HG03175 (cell line): ENCODE results near the gene PDCD10.

Experiments
- ATAC-seq: cut with Tn5 transposase; IDR thresholded peaks from one replicate; pipeline ENCODE4 v1.9.1; 2021; ENCODE audit warnings: mild to moderate bottlenecking, moderate library complexity; ENCODE audit not compliant: unreplicated experiment

Gene PDCD10

GRCh38 chr3:167684388-167684993, 50.2 kb downstream of the PDCD10 start:
- ATAC-seq = peak; percentile 86

- no peak for ATAC-seq
These were observed 55.2 kb downstream of the PDCD10 start for GRCh38 chr3:167679526-167679925.

GRCh38 chr3:167675848-167676247, 58.8 kb downstream of the PDCD10 start:
- ATAC-seq = no peak

- ATAC-seq = no peak
These were observed 61.5 kb downstream of the PDCD10 start for GRCh38 chr3:167673221-167673620.

DNA sequence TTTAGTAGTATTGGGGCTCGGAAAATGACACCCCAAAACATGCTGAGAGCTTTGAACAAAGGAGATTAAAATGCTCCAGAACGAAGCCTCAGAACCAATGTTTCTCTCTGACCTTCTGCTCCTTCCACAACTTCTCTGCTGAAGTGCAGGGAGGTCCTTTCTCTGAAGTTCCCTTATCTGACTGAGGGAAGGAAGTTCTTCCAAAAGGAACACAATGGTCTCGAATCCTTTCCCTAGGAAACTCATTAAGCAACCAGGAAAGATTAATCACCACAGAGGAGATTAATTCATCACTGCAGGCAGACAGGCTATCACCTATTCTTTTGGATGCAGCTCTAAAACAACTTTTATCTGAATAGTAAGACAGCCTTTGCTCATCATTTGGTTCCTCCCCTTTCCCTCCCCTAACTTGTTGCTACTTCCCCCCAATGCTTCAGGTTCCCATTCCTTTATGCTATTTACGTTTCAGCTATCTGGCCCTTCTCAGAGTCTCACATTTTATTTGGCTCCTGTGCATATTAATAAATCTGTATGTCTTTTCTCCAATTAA, 62.7 kb downstream of the PDCD10 start:
- ATAC-seq = no peak

DNA sequence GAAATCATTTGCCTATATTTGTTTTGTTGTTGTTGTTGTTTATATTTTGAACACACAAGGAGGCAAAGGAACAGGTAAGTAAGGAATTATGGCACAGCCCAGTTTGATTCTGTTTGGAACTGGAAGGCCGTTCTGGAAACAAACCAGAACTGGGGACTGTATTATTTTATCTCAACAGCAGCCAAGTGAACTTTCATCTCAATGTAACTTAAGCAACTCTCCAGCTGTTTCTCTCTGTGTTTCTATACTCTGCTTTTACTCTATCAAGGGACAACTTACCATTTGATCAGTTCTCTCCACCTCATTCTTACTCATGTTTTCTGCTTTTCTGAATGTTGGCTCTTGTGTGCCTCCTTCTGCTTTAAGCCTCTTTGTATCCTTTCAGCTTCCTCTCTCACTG, 65.0 kb downstream of the PDCD10 start:
- no peak for ATAC-seq

- no peak for ATAC-seq
These were observed 66.0 kb downstream of the PDCD10 start for GRCh38 chr3:167668651-167669050.

DNA sequence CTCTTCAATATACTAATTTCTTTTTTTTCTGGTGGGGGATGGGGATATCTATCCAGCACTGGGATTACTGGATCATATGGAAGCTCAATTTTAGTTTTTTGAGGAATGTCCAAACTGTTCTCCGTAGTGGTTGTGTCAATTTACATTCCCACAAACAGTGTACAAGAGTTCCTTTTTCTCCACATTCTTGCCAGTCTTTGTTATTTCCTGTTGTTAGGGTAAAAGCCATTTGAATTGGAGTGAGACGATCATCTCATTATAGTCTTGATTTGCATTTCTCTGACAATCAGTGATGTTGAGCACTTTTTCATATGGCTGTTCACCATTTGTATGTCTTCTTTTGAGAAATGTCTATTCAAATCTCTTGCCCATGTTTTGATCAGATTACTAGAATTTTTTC, 68.1 kb downstream of the PDCD10 start:
- ATAC-seq = no peak

DNA sequence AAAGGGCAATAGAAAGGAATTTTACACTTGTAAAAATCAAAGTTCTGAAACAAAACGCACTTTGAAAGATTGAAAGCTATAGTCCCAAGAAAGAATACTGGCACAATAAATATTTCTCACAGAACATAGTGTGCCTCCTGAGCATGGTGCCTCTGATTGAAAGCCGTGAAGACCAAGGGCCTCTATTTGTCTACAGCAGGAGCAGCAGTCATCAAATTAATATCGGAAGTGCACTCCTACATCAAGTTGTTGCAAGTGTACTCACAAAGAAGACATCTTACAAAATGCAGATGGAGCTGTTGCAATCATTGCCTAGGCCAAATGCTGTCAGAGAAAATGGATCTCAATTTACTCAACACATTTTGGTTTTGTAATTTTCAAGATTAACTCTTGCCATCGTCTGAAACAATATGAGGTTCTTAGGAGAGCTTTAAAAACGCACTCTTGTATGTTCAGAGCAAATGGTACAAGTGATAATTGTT, 71.7 kb downstream of the PDCD10 start:
- ATAC-seq = no peak

- no peak for ATAC-seq
These were observed 76.9 kb downstream of the PDCD10 start for GRCh38 chr3:167657684-167658225.

DNA sequence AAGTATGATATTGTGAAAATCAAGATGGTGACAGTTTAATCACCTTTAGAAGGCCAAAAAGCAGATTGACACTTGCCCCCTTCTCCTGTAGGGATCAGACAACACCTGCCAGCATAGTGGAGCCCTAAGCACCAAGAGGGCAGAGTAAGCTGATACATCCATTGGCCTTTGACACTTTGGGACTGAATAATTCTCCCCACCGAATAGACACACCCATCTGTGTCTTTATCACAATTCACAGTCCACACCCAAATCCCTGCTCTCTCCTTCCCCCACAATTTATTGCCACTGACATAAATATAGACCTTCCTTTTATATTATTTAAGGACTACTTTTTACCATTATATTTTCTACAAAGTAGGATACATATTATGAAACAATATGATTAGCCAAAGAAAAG, 77.9 kb downstream of the PDCD10 start:
- ATAC-seq = no peak

GRCh38 chr3:167653760-167654159, 80.9 kb downstream of the PDCD10 start, which contains the start of gene WDR49:
Gene WDR49, minus strand, starts transcription at chr3:167653942. Its CDS starts 517 bp downstream, at chr3:167653425.
- ATAC-seq = no peak

DNA sequence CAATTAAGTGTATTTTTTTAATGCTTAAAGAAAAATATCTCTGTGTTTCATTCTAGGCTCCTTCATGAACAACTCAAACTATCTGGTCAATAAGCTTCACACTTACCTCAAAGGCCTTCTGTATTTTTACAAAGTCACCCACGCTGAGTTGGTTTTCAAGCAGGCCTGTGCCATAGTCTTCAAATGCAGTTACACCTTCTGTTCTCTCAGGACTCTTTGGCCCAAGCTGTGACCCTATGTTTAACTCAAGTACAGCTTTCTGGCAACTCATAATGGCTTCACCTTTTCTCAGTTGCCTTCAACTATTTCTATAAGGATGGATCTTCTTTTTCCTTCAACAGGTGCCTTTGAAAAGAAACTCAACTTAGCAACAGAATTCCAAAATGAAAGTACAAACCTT, 81.5 kb downstream of the PDCD10 start:
- ATAC-seq = no peak

DNA sequence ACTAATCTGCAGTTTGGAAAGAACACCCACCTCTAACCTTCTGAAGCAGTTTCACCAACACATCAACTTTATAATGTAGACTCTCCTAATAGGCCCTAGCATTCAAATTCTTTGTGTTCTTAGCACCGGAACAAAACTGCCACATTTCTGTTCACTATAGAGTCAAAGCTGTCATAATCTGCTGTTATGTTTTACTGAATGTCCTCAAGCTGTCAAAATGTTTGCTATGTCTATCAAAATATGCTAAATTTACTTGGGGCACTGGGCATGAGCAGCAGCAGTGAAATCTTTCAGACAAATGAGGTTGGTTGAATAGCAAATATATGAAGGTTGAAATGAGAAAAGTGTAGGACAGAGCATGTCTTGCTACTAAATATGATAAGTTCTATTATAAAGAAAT, 82.9 kb downstream of the PDCD10 start:
- ATAC-seq = no peak

- no peak for ATAC-seq
These were observed 84.2 kb downstream of the PDCD10 start for GRCh38 chr3:167650459-167650858.

- no peak for ATAC-seq
These were observed 84.9 kb downstream of the PDCD10 start for GRCh38 chr3:167649746-167650145.

- ATAC-seq = no peak
These were observed 90.1 kb downstream of the PDCD10 start for GRCh38 chr3:167644611-167645010.
